K562 (cell line): ENCODE measurements around the gene TXLNG. TPM values are rescaled to one million over a fixed set of nuclear protein-coding genes. Genes with fewer than 3 reads are reported as not detected.

ENCODE experiments used
- ATAC-seq: fragments of 200-7000 bp; cut with Tn5 transposase; 3 replicates; pipeline ENCODE4 v1.9.1; 2020; ENCODE audit warnings: moderate library complexity
- BruUV-seq: library from RNA; stranded (reverse); fragments of 400-500 nt; replicated peaks from 2 replicates; lab custom pipeline; 2021; lab: Mats Ljungman, UMichigan
- CTCF ChIA-PET: fragments of 300-600 bp; formaldehyde crosslinking; extraction: SDS; loops from one replicate; lab custom pipeline; 2021; ENCODE audit warnings: low intra/inter-chr PET ratio; lab: Yijun Ruan, JAX
- POLR2A ChIA-PET: fragments of 300-600, 350-650 bp; sonication (Branson Sonifier 250); formaldehyde crosslinking; extraction: SDS; loops from one replicate; lab custom pipeline; 2021; ENCODE audit warnings: antibody characterized with exemption, inconsistent platforms; lab: Yijun Ruan, JAX
- DNase-seq, 4 experiments: peaks; one replicate each; pipeline versions ENCODE4 v3.0.0 to v3.0.0-alpha.2; 2011 to 2018; ENCODE audit warnings: low spot score in 3 of 4, mixed read lengths in 3 of 4; ENCODE audit errors: extremely low read depth in 1 of 4
- FAIRE-seq: peaks from 2 replicates; lab custom pipeline; 2011; peaks lifted over from hg19 to GRCh38; lab: Jason Lieb, UNC
- H2AFZ ChIP-seq: 2 replicates; pipeline ENCODE4 v1.6.0; 2011; ENCODE audit warnings: low read depth, low read length, control low read depth, inconsistent platforms
- H3K27ac ChIP-seq: fragments of 200-600 bp; 3 replicates; pipeline ENCODE4 v1.8.0; 2011; ENCODE audit warnings: low read depth, mild to moderate bottlenecking, control low read depth, inconsistent platforms, low read length, moderate library complexity, mixed read lengths; ENCODE audit errors: extremely low read depth
- H3K27me3 ChIP-seq, 2 experiments: fragments of 300-600 bp in 1 of 2; 2 replicates in 1 of 2; 3 replicates in 1 of 2; pipeline versions ENCODE4 v1.6.0 to v1.8.0; 2011; ENCODE audit warnings: inconsistent platforms in 2 of 2, low read length in 2 of 2, mild to moderate bottlenecking in 1 of 2, mixed read lengths in 1 of 2, moderate library complexity in 1 of 2; ENCODE audit not compliant: control insufficient read depth in 2 of 2, insufficient read depth in 2 of 2
- H3K36me3 ChIP-seq: fragments of 300-600 bp; 3 replicates; pipeline ENCODE4 v1.8.0; 2011; ENCODE audit warnings: mild to moderate bottlenecking, low read length, inconsistent platforms; ENCODE audit not compliant: control insufficient read depth, insufficient read depth
- H3K4me1 ChIP-seq, 2 experiments: fragments of 200-600 bp in 1 of 2; replicated peaks in 1 of 2; 2 replicates in 1 of 2; 3 replicates in 1 of 2; pipeline versions ENCODE4 v1.5.1 to v1.8.0; 2011; ENCODE audit warnings: inconsistent platforms in 2 of 2, low read length in 2 of 2, mild to moderate bottlenecking in 1 of 2, mixed read lengths in 1 of 2, moderate library complexity in 1 of 2; ENCODE audit not compliant: control insufficient read depth in 2 of 2, insufficient read depth in 2 of 2
- H3K4me2 ChIP-seq: 2 replicates; pipeline ENCODE4 v1.6.1; 2011; ENCODE audit warnings: low read length, control low read depth, inconsistent platforms, mixed read lengths; ENCODE audit not compliant: insufficient read depth
- H3K4me3 ChIP-seq: fragments of 200-600 bp; sonication (generic), shearing (Covaris generic); 2 replicates; pipeline ENCODE4 v1.5.1; 2016; ENCODE audit warnings: control low read depth, inconsistent platforms
- H3K79me2 ChIP-seq: fragments of 200-600 bp; 3 replicates; pipeline ENCODE4 v1.8.0; 2011; ENCODE audit warnings: low read length, inconsistent platforms; ENCODE audit not compliant: control insufficient read depth, insufficient read depth
- H3K9ac ChIP-seq, 2 experiments: 2 replicates each; pipeline versions ENCODE4 v1.6.0 to v1.6.1; 2011; ENCODE audit warnings: low read depth in 2 of 2, low read length in 2 of 2, control low read depth in 1 of 2, inconsistent platforms in 1 of 2, mild to moderate bottlenecking in 1 of 2, mixed read lengths in 1 of 2; ENCODE audit not compliant: insufficient read depth in 1 of 2
- H3K9me1 ChIP-seq: one replicate; pipeline ENCODE4 v1.6.0; 2011; ENCODE audit warnings: inconsistent platforms, mild to moderate bottlenecking, low read length, moderate library complexity; ENCODE audit not compliant: control insufficient read depth, insufficient read depth
- H3K9me3 ChIP-seq: replicated peaks from 2 replicates; pipeline ENCODE4 v1.5.1; 2011; ENCODE audit warnings: low read depth, low read length, inconsistent platforms; ENCODE audit not compliant: control insufficient read depth, insufficient read depth
- H4K20me1 ChIP-seq: replicated peaks from 2 replicates; pipeline ENCODE4 v1.6.1; 2011; ENCODE audit warnings: low read length, inconsistent platforms, mixed read lengths; ENCODE audit not compliant: control insufficient read depth, insufficient read depth
- CBFA2T3 ChIP-seq: fragments of 450-650 bp; IDR thresholded peaks from 2 replicates; pipeline ENCODE4 v1.6.1; 2017
- CXXC5 ChIP-seq: fragments of 250-450 bp; sonication (Bioruptor Pico); IDR thresholded peaks from 2 replicates; pipeline ENCODE4 v1.8.0; 2022; ENCODE audit warnings: inconsistent platforms, mild to moderate bottlenecking, moderate library complexity
- DACH1 ChIP-seq: fragments of 450-650 bp; IDR thresholded peaks from 2 replicates; pipeline ENCODE4 v1.6.1; 2018; ENCODE audit not compliant: partially characterized antibody
- KDM2B ChIP-seq: fragments of 250-450 bp; sonication (Bioruptor Pico); IDR thresholded peaks from 2 replicates; pipeline ENCODE4 v1.8.0; 2021; ENCODE audit warnings: mild to moderate bottlenecking, moderate library complexity
- LCOR ChIP-seq: sonication (generic); formaldehyde crosslinking; IDR thresholded peaks from 2 replicates; pipeline ENCODE4 v1.8.0; 2022; ENCODE audit warnings: mild to moderate bottlenecking, missing genetic modification reagents
- PYGO2 ChIP-seq: fragments of 450-650 bp; IDR thresholded peaks from 2 replicates; pipeline ENCODE4 v1.6.1; 2016; ENCODE audit warnings: mild to moderate bottlenecking, missing genetic modification characterization, moderate library complexity, missing compliant biosample characterization
- RNF2 ChIP-seq: sonication (generic); IDR thresholded peaks from 2 replicates; pipeline ENCODE4 v1.6.1; 2016
- TBL1XR1 ChIP-seq, 2 experiments: IDR thresholded peaks; 2 replicates each; pipeline ENCODE4 v1.6.1; 2012; ENCODE audit warnings: improper control_type of control experiment in 2 of 2, low read length in 2 of 2, mild to moderate bottlenecking in 1 of 2
- ZNF121 ChIP-seq: sonication (generic); formaldehyde crosslinking; conservative IDR thresholded peaks from 2 replicates; pipeline ENCODE4 v1.8.0; 2022; ENCODE audit warnings: missing genetic modification reagents
- WGBS: fragments of 100-300 bp; shearing (Covaris generic); methylation state at CpG from one replicate; pipeline ENCODE4 v1.1.6; 2016; ENCODE audit warnings: low coverage, mixed read lengths; ENCODE audit not compliant: insufficient coverage; ENCODE audit errors: missing lambda C conversion rate; 5-methylcytosine and 5-hydroxymethylcytosine counted together
- in situ Hi-C: fragments of 300-500 bp; cut with MboI; formaldehyde crosslinking; loops from 4 replicates; pipeline ENCODE4 v1.15.0; 2018; ENCODE audit warnings: inconsistent platforms, mixed read lengths
- intact Hi-C: fragments of 100-400 bp; cut with micrococcal nuclease; formaldehyde crosslinking; loops from 2 replicates; pipeline ENCODE4 v1.14.2; 2022
- polyA plus RNA-seq, 8 experiments: library from polyadenylated mRNA; depleted of rRNA in 4 of 8; stranded (reverse) in 5 of 8; unstranded in 3 of 8; fragments of >200 nt; fragmentation: Nextera tagmentation in 2 of 8; fragmentation: Illumina TruSeq in 1 of 8; extraction: Ambion mirVana in 2 of 8; extraction: Trizol in 1 of 8; gene quantifications; 2 replicates each; pipeline versions ENCODE4 v1.2.1 to v1.2.3, GENCODE V29; 2011 to 2014; ENCODE audit warnings: inconsistent platforms in 1 of 8, missing spikeins in 1 of 8
- total RNA-seq, 7 experiments: library from RNA; depleted of rRNA in 6 of 7; stranded (reverse); fragments of >200 nt in 6 of 7; fragmentation: Illumina TruSeq in 2 of 7; extraction: Trizol in 2 of 7; gene quantifications; 2 replicates each; pipeline versions ENCODE4 v1.2.1 to v1.2.3, GENCODE V29; 2011 to 2021; ENCODE audit warnings: low replicate concordance in 1 of 7
- TF ChIP-seq, protein P1 (sequence below): sonication (generic); formaldehyde crosslinking; IDR thresholded peaks from 2 replicates; pipeline ENCODE4 v1.8.0; 2022; ENCODE audit warnings: missing genetic modification reagents, mild to moderate bottlenecking, moderate library complexity, borderline replicate concordance
- TF ChIP-seq, protein P2 (sequence below): sonication (generic); formaldehyde crosslinking; IDR thresholded peaks from 2 replicates; pipeline ENCODE4 v1.8.0; 2022; ENCODE audit warnings: mild to moderate bottlenecking, low read depth, missing genetic modification reagents
- TF ChIP-seq, protein P3 (sequence below), 2 experiments: fragments of 450-650 bp in 1 of 2; sonication (generic) in 1 of 2; formaldehyde crosslinking in 1 of 2; IDR thresholded peaks in 1 of 2; conservative IDR thresholded peaks in 1 of 2; 2 replicates each; pipeline versions ENCODE4 v1.6.1 to v1.8.1; 2016 to 2023; ENCODE audit warnings: mild to moderate bottlenecking in 2 of 2, moderate library complexity in 2 of 2, inconsistent platforms in 1 of 2, missing genetic modification reagents in 1 of 2
- TF ChIP-seq, protein P4 (sequence below): sonication (generic); formaldehyde crosslinking; IDR thresholded peaks from 2 replicates; pipeline ENCODE4 v1.8.0; 2022; ENCODE audit warnings: missing genetic modification reagents, mild to moderate bottlenecking, borderline replicate concordance

TXLNG gene
- total and polyA plus RNA-seq, 9 of the 15 experiments (the other 6 are each of a cell fraction or from before 2014, with no cell fraction given): 13.1 to 47.0 (median 31.6) TPM

DNA sequence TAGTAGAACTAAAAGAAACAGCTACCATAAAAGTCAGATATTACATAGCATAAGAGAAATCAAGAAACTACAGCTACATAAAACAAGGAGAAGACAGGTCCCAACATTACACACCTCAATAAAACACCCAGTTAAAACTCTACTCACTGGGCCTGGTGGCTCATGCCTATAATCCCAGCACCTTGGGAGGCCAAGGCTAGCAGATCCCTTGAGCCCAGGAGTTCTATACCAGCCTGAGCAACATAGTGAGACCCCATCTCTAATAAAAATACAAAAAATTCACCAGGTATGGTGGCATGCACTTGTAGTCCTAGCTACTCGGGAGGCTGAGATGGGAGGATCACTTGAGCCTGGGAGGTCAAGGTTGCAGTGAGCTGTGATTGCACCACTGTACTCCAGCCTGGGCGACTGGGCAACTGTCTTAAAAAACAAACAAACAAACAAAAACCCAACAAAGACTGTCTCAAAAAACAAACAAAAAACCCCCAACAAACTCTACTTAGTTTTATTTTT lies 15.2 kb upstream of the TXLNG start:
- Histone ChIP-seq H3K9ac (no peak overlapping the region), H2AFZ (no peak overlapping the region), H3K36me3 (no peaks in the 10 kb centered on the region), H4K20me1 (no peaks in the 10 kb centered on the region), H3K79me2 (no peaks in the 10 kb centered on the region), H3K9me3 (no peaks in the 10 kb centered on the region), H3K27ac (peak overlapping the region; percentile 99; the same call in 1 of the 3 replicates), H3K4me1 (peaks cover 0 to 3% of the 10 kb centered on the region in 2 experiments; a peak in 3 of 5 replicates), H3K4me3 (no peak overlapping the region), H3K9me1 (no peaks in the 10 kb centered on the region), H3K27me3 (no peaks in the 10 kb centered on the region), H3K4me2 (no peak overlapping the region)
- ChIA-PET CTCF (no interaction called here), POLR2A (interaction anchor here (0.5 to 2.0 kb wide), 23 partner anchors 8 to 866 kb away, joined by 3 to 35 read pairs (median 4); partner anchors contain the start of genes CTPS2, SYAP1 and TXLNG)
- FAIRE-seq (peak; percentile 54), DNase-seq (no peak), ATAC-seq (peak; percentile 61)
- BruUV-seq: no TSS peak
- intact Hi-C loops: loop anchor here (2.0 kb wide), 1 partner anchor 52 kb away; the partner anchor contains the start of gene SYAP1
- in situ Hi-C loops: no loop called here
- WGBS: 0% methylated on average over 2 of the region's 2 CpGs
- no peak for TF ChIP-seq PYGO2 (tag)
- TF ChIP-seq, protein P1, sequence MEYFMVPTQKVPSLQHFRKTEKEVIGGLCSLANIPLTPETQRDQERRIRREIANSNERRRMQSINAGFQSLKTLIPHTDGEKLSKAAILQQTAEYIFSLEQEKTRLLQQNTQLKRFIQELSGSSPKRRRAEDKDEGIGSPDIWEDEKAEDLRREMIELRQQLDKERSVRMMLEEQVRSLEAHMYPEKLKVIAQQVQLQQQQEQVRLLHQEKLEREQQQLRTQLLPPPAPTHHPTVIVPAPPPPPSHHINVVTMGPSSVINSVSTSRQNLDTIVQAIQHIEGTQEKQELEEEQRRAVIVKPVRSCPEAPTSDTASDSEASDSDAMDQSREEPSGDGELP (CRISPR knock-in tag): peak; percentile 34; the same call in 1 of the 2 replicates
- peak; percentile 46 for TF ChIP-seq DACH1
- peak in 1 of 2 experiments; percentile 44; a peak in 1 of 4 replicates for TF ChIP-seq TBL1XR1 (IDR thresholded peaks at IDR 0.05; ENCODE audit: low read length in 2 of 2)
- no peak for TF ChIP-seq CXXC5 (CRISPR knock-in tag)
- no peak for TF ChIP-seq CBFA2T3
- TF ChIP-seq LCOR (CRISPR knock-in tag): peak; percentile 5; the same call in 1 of the 2 replicates
- TF ChIP-seq, protein P2, sequence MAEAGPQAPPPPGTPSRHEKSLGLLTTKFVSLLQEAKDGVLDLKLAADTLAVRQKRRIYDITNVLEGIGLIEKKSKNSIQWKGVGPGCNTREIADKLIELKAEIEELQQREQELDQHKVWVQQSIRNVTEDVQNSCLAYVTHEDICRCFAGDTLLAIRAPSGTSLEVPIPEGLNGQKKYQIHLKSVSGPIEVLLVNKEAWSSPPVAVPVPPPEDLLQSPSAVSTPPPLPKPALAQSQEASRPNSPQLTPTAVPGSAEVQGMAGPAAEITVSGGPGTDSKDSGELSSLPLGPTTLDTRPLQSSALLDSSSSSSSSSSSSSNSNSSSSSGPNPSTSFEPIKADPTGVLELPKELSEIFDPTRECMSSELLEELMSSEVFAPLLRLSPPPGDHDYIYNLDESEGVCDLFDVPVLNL (CRISPR knock-in tag): no peak
- no peak for TF ChIP-seq RNF2
- TF ChIP-seq, protein P3, sequence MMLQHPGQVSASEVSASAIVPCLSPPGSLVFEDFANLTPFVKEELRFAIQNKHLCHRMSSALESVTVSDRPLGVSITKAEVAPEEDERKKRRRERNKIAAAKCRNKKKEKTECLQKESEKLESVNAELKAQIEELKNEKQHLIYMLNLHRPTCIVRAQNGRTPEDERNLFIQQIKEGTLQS (IDR thresholded peaks at IDR 0.05): no peak
- TF ChIP-seq, protein P3 (CRISPR knock-in tag; conservative IDR thresholded peaks at IDR 0.05): 0 out of 2 replicates have a peak, but pooled peaks have one; percentile 36
- TF ChIP-seq, protein P4, sequence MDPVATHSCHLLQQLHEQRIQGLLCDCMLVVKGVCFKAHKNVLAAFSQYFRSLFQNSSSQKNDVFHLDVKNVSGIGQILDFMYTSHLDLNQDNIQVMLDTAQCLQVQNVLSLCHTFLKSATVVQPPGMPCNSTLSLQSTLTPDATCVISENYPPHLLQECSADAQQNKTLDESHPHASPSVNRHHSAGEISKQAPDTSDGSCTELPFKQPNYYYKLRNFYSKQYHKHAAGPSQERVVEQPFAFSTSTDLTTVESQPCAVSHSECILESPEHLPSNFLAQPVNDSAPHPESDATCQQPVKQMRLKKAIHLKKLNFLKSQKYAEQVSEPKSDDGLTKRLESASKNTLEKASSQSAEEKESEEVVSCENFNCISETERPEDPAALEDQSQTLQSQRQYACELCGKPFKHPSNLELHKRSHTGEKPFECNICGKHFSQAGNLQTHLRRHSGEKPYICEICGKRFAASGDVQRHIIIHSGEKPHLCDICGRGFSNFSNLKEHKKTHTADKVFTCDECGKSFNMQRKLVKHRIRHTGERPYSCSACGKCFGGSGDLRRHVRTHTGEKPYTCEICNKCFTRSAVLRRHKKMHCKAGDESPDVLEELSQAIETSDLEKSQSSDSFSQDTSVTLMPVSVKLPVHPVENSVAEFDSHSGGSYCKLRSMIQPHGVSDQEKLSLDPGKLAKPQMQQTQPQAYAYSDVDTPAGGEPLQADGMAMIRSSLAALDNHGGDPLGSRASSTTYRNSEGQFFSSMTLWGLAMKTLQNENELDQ (CRISPR knock-in tag): no peak
- TF ChIP-seq KDM2B (CRISPR knock-in tag): no peak
- peak; percentile 24; the same call in 1 of the 2 replicates for TF ChIP-seq ZNF121 (CRISPR knock-in tag)
